Left ventricle myocardium superior (tissue), 1 donor: ENCODE data around the gene LAMB4. TPM values are rescaled to one million over a fixed set of nuclear protein-coding genes. Genes with fewer than 3 reads are reported as not detected.

Experiments
- ATAC-seq: fragments of 200-7000 bp; cut with Tn5 transposase; one replicate; pipeline ENCODE4 v1.9.1; 2020; ENCODE audit warnings: mild to moderate bottlenecking, moderate library complexity
- DNase-seq: peaks from one replicate; pipeline ENCODE4 v3.0.0-alpha.2; 2020
- intact Hi-C: fragments of 100-400 bp; cut with micrococcal nuclease; formaldehyde crosslinking; loops from one replicate; pipeline ENCODE4 v1.11.0; 2022
- total RNA-seq: library from RNA; stranded (reverse); fragmentation: NEBNext Ultra II Directional; extraction: Animal tissue kit (Norgen Biotek cat#: 25700); gene quantifications from one replicate; pipeline ENCODE4 v1.2.1, GENCODE V29; 2021
- donor health status: DM: no; HTN: yes; CAD: no; lungs with severe emphysema.

The LAMB4 gene
- total RNA-seq, 1 donor from 2014 or later, result 0.22 TPM

GRCh38 chr7:108090791-108091460, 39.2 kb downstream of the LAMB4 start:
- intact Hi-C loops, result no loop called here
- no peak for ATAC-seq

GRCh38 chr7:108089381-108089780, 40.8 kb downstream of the LAMB4 start:
- DNase-seq (no peak), ATAC-seq (no peak)
- intact Hi-C loops, result no loop called here

More at GRCh38 chr7:108090791-108091460, 39.2 kb downstream of the LAMB4 start:
- DNase-seq, result no peak

GRCh38 chr7:108088729-108089128, 41.4 kb downstream of the LAMB4 start:
- DNase-seq (no peak), ATAC-seq (no peak)
- intact Hi-C loops, result no loop called here

GRCh38 chr7:108087778-108088177, 42.4 kb downstream of the LAMB4 start:
- intact Hi-C loops, result no loop called here
- ATAC-seq (no peak), DNase-seq (no peak)

GRCh38 chr7:108086962-108087361, 43.2 kb downstream of the LAMB4 start:
- intact Hi-C loops, result no loop called here
- ATAC-seq (no peak), DNase-seq (no peak)

GRCh38 chr7:108086546-108086945, 43.6 kb downstream of the LAMB4 start:
- intact Hi-C loops, result no loop called here
- no peak for ATAC-seq
- DNase-seq, result no peak

GRCh38 chr7:108083980-108084379, 46.2 kb downstream of the LAMB4 start:
- ATAC-seq, result no peak
- intact Hi-C loops, result no loop called here
- no peak for DNase-seq

- intact Hi-C loops, result loop anchor here (10.0 kb wide), 1 partner anchor 55 kb away; no protein-coding TSS in a partner anchor
- DNase-seq (no peak), ATAC-seq (peak; percentile 38)
Observed at GRCh38 chr7:108079648-108080591, 50.2 kb downstream of the LAMB4 start.

GRCh38 chr7:108079276-108079647, 50.9 kb downstream of the LAMB4 start:
- intact Hi-C loops, result loop anchor here (10.0 kb wide), 1 partner anchor 54 kb away; no protein-coding TSS in a partner anchor

GRCh38 chr7:108078691-108079090, 51.5 kb downstream of the LAMB4 start:
- ATAC-seq (no peak), DNase-seq (no peak)
- intact Hi-C loops, result loop anchor here (10.0 kb wide), 1 partner anchor 54 kb away; no protein-coding TSS in a partner anchor

More at GRCh38 chr7:108079276-108079647, 50.9 kb downstream of the LAMB4 start:
- no peak for DNase-seq
- ATAC-seq, result no peak

- ATAC-seq (no peak), DNase-seq (no peak)
- intact Hi-C loops, result loop anchor here (10.0 kb wide), 1 partner anchor 53 kb away; no protein-coding TSS in a partner anchor
Observed at GRCh38 chr7:108078211-108078673, 51.9 kb downstream of the LAMB4 start.

- intact Hi-C loops, result loop anchor here (10.0 kb wide), 1 partner anchor 53 kb away; no protein-coding TSS in a partner anchor
- no peak for ATAC-seq
Observed at GRCh38 chr7:108077709-108078108, 52.5 kb downstream of the LAMB4 start.

GRCh38 chr7:108076156-108076555, 54.0 kb downstream of the LAMB4 start:
- no peak for ATAC-seq
- intact Hi-C loops, result loop anchor here (10.0 kb wide), 1 partner anchor 51 kb away; no protein-coding TSS in a partner anchor
- DNase-seq, result no peak

More at GRCh38 chr7:108077709-108078108, 52.5 kb downstream of the LAMB4 start:
- DNase-seq, result no peak

GRCh38 chr7:108073305-108074070, 56.7 kb downstream of the LAMB4 start:
- no peak for DNase-seq
- intact Hi-C loops, result loop anchor here (10.0 kb wide), 1 partner anchor 49 kb away; no protein-coding TSS in a partner anchor
- ATAC-seq, result no peak

GRCh38 chr7:108072739-108073138, 57.4 kb downstream of the LAMB4 start:
- ATAC-seq, result no peak
- no peak for DNase-seq
- intact Hi-C loops, result loop anchor here (10.0 kb wide), 1 partner anchor 48 kb away; no protein-coding TSS in a partner anchor

GRCh38 chr7:108072116-108072515, 58.0 kb downstream of the LAMB4 start:
- no peak for DNase-seq
- intact Hi-C loops, result loop anchor here (10.0 kb wide), 1 partner anchor 47 kb away; no protein-coding TSS in a partner anchor
- ATAC-seq, result no peak

- DNase-seq (no peak), ATAC-seq (no peak)
- intact Hi-C loops, result loop anchor here (10.0 kb wide), 1 partner anchor 47 kb away; no protein-coding TSS in a partner anchor
Observed at GRCh38 chr7:108071551-108071950, 58.6 kb downstream of the LAMB4 start.

GRCh38 chr7:108069646-108070045, 60.5 kb downstream of the LAMB4 start:
- intact Hi-C loops, result loop anchor here (10.0 kb wide), 1 partner anchor 45 kb away; no protein-coding TSS in a partner anchor
- ATAC-seq, result no peak
- DNase-seq, result no peak

- ATAC-seq (no peak), DNase-seq (no peak)
- intact Hi-C loops, result no loop called here
Observed at GRCh38 chr7:108067844-108068243, 62.3 kb downstream of the LAMB4 start.
